HG03575 (cell line): ENCODE results near the gene NUMBL.

Experiments used
- ATAC-seq: cut with Tn5 transposase; IDR thresholded peaks from one replicate; pipeline ENCODE4 v1.9.1; 2021; ENCODE audit not compliant: unreplicated experiment, insufficient number of reproducible peaks, low FRiP score; ENCODE audit errors: extremely low read depth

NUMBL gene

GRCh38 chr19:40693150-40693788 is 2.8 kb upstream of the NUMBL start:
- ATAC-seq, result no peak

- ATAC-seq, result no peak
Observed at GRCh38 chr19:40692212-40692551, 1.7 kb upstream of the NUMBL start.

- ATAC-seq, result no peak
Observed at GRCh38 chr19:40691421-40692211, 1.2 kb upstream of the NUMBL start.

- ATAC-seq, result no peak
Observed at GRCh38 chr19:40690693-40691420, 406 bp upstream of the NUMBL start.

DNA sequence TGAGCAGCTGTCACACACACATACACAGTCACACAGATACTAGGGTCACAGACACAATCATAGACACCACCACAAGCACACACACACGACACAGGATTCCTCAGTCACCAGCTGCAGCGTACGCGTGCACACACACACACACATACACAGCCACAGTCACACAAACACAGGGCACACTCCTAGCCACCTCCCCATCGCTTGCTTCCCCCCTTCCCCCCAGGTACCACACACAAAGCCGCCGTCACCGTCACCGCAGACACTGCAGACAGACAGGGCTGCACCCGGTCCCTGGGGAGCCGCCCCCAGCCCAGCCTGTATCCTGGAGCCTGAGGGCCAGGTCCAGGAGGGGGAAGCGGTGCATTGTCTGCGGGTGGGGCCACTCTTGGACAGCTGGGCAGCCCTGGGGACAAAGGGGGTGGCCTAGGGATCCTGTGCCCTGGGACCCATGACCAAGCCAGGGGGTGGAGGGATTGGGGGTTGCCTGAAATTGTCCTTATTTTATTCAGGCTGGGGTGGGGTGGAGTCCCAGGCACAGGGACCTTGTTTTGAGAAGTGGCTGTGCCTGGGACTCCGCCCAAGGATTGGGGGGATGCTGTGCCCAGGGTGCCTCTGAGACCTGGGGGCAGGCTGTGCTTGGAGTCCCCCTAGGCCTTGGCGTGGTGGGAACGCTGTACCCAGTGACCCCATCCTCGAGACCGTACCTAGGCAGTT is 957 bp downstream of the NUMBL start:
- ATAC-seq, result no peak

- no peak for ATAC-seq
Observed at GRCh38 chr19:40688987-40689338, 1.5 kb downstream of the NUMBL start.

- ATAC-seq, result no peak
Observed at GRCh38 chr19:40688309-40688708, 2.1 kb downstream of the NUMBL start.

GRCh38 chr19:40687525-40688016 is 2.9 kb downstream of the NUMBL start:
- no peak for ATAC-seq

GRCh38 chr19:40686882-40687524 is 3.4 kb downstream of the NUMBL start:
- no peak for ATAC-seq

- ATAC-seq, result no peak
Observed at GRCh38 chr19:40685563-40685962, 4.9 kb downstream of the NUMBL start.

DNA sequence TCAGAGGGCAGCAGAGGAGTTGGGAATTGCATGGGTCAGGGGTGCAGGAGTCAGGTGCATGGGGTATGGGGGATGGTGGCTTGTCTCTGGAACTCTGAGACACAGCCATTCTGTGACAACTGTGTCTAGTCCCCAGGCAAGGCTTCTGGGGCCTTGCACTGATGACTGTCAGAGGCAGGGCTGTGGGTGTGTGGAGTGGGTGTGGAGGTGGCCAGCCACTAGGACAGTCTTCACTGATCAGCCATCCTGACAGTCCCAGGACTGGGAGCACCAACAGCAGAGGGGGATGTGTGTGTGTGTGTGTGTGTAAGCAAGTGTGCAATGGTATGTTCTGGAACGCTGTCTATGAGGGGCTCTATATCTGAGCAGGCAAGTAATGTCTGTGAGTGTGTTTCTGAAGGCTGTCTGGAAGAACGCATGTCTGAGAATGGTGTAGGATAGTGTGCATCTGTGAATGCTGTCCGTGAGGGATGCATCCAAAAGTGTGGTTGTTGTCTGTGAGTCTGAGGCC is 5.4 kb downstream of the NUMBL start:
- ATAC-seq, result no peak

DNA sequence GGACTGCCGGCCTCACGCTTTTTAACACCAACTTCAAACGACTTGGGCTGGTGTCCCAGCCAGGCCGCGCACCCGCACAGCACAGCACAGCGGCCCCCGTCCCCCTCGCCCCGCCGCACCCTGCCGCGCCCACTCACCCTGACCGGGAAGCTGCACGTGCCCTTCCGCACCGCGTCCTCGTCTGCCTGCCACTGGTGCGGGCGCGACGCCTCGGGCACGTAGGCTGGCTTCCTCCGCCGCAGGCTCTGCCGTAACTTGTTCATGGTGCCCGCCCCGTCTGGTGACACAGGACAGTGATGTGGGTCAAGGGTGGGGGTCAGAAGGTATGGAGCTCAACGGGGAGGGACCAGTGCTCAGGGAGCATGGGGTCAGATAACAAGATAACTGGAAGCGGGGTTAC is 6.2 kb downstream of the NUMBL start:
- no peak for ATAC-seq

GRCh38 chr19:40683437-40683836 is 7.0 kb downstream of the NUMBL start:
- no peak for ATAC-seq

DNA sequence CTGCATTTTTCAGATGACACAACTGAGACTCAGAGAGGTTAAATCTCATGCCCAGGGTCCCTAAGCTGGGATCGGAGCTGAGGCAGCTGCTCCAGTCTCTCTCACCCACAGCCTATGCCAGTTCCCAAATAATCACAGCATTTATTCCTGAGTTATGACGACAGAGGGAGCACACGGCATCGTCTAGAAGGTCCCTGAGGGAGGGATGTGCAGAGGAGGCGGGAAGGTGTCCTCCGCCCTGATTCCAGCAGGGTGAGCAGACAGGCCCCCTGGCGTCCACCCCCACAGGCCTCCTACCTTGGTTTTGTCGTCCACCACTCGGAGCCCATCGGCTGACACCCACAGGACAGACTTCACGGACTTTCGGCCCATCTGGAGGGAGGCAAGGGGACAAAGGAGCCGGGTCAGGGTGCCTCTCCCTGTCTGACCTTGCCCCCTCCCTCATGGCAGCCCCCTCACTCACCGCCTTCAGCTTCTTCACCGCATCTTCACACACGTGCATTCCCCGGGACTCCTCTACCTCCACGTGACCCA is 8.0 kb downstream of the NUMBL start:
- no peak for ATAC-seq

GRCh38 chr19:40681039-40681438 is 9.4 kb downstream of the NUMBL start:
- ATAC-seq, result no peak

- ATAC-seq, result no peak
Observed at GRCh38 chr19:40677156-40677555, 13.3 kb downstream of the NUMBL start.

- no peak for ATAC-seq
Observed at GRCh38 chr19:40674291-40674690, 16.2 kb downstream of the NUMBL start.

- ATAC-seq, result no peak
Observed at GRCh38 chr19:40673397-40673796, 17.1 kb downstream of the NUMBL start.
